OCI-M2 (cell line): ENCODE measurements around the gene SLC24A3.
"Not testable (repeated sequence)": the region's sequence is repeated elsewhere in the genome, so short reads cannot be mapped to it uniquely, and the experiment has no call there.

Experiments
- DNase-seq: peaks from one replicate; lab custom pipeline; 2025; ENCODE audit not compliant: unreplicated experiment; lab: John Stamatoyannopoulos, UW

Gene SLC24A3

GRCh38 chr20:19660808-19661378 lies 448.5 kb downstream of the SLC24A3 start:
- no peak for DNase-seq

GRCh38 chr20:19661717-19662636 lies 449.5 kb downstream of the SLC24A3 start:
- peak; percentile 16 for DNase-seq

- DNase-seq: no peak
These were observed 450.2 kb downstream of the SLC24A3 start for GRCh38 chr20:19662637-19662995.

- no peak for DNase-seq
These were observed 456.0 kb downstream of the SLC24A3 start for GRCh38 chr20:19668418-19668817.

- no peak for DNase-seq
These were observed 458.4 kb downstream of the SLC24A3 start for GRCh38 chr20:19670829-19671228.

- DNase-seq: no peak
These were observed 458.9 kb downstream of the SLC24A3 start for GRCh38 chr20:19671374-19671773.

GRCh38 chr20:19672498-19672897 lies 460.1 kb downstream of the SLC24A3 start:
- DNase-seq: no peak

GRCh38 chr20:19673575-19673974 lies 461.1 kb downstream of the SLC24A3 start:
- no peak for DNase-seq

GRCh38 chr20:19676202-19676601 lies 463.8 kb downstream of the SLC24A3 start:
- no peak for DNase-seq

- no peak for DNase-seq
These were observed 464.9 kb downstream of the SLC24A3 start for GRCh38 chr20:19677336-19677735.

- not testable (repeated sequence) for DNase-seq
These were observed 466.1 kb downstream of the SLC24A3 start for GRCh38 chr20:19678591-19678990.

GRCh38 chr20:19679900-19680495 lies 467.6 kb downstream of the SLC24A3 start:
- no peak for DNase-seq

GRCh38 chr20:19682249-19682648 lies 469.8 kb downstream of the SLC24A3 start:
- DNase-seq: no peak

GRCh38 chr20:19683188-19683587 lies 470.7 kb downstream of the SLC24A3 start:
- no peak for DNase-seq

- DNase-seq: no peak
These were observed 471.4 kb downstream of the SLC24A3 start for GRCh38 chr20:19683822-19684221.

- no peak for DNase-seq
These were observed 475.8 kb downstream of the SLC24A3 start for GRCh38 chr20:19688031-19688806.

GRCh38 chr20:19690462-19690861 lies 478.0 kb downstream of the SLC24A3 start:
- DNase-seq: no peak

GRCh38 chr20:19691125-19691524 lies 478.7 kb downstream of the SLC24A3 start:
- DNase-seq: no peak

- no peak for DNase-seq
These were observed 479.7 kb downstream of the SLC24A3 start for GRCh38 chr20:19692100-19692499.

- no peak for DNase-seq
These were observed 480.3 kb downstream of the SLC24A3 start for GRCh38 chr20:19692685-19693119.

GRCh38 chr20:19693508-19693907 lies 481.1 kb downstream of the SLC24A3 start:
- no peak for DNase-seq
